GM18909 (cell line): ENCODE measurements around the gene RFTN1.

ENCODE experiments used
- ATAC-seq: cut with Tn5 transposase; IDR thresholded peaks from one replicate; pipeline ENCODE4 v1.9.1; 2021; ENCODE audit warnings: mild to moderate bottlenecking; ENCODE audit not compliant: unreplicated experiment, poor library complexity

The RFTN1 gene

GRCh38 chr3:16370872-16371740 lies 142.4 kb downstream of the RFTN1 start:
- peak; percentile 37 for ATAC-seq

- ATAC-seq: no peak
These were observed 143.0 kb downstream of the RFTN1 start for GRCh38 chr3:16370503-16370871.

GRCh38 chr3:16369885-16370284 lies 143.6 kb downstream of the RFTN1 start:
- ATAC-seq: no peak

- no peak for ATAC-seq
These were observed 144.2 kb downstream of the RFTN1 start for GRCh38 chr3:16369276-16369675.

GRCh38 chr3:16366581-16366980 lies 146.9 kb downstream of the RFTN1 start:
- no peak for ATAC-seq

GRCh38 chr3:16365491-16366128 lies 147.9 kb downstream of the RFTN1 start:
- ATAC-seq: no peak

GRCh38 chr3:16364963-16365362 lies 148.5 kb downstream of the RFTN1 start:
- ATAC-seq: no peak

GRCh38 chr3:16364323-16364722 lies 149.2 kb downstream of the RFTN1 start:
- no peak for ATAC-seq

- ATAC-seq: no peak
These were observed 149.9 kb downstream of the RFTN1 start for GRCh38 chr3:16363636-16364035.

- no peak for ATAC-seq
These were observed 150.7 kb downstream of the RFTN1 start for GRCh38 chr3:16362770-16363169.

GRCh38 chr3:16361087-16361486 lies 152.4 kb downstream of the RFTN1 start:
- ATAC-seq: no peak

GRCh38 chr3:16359331-16359730 lies 154.2 kb downstream of the RFTN1 start:
- no peak for ATAC-seq

GRCh38 chr3:16358336-16358735 lies 155.2 kb downstream of the RFTN1 start:
- ATAC-seq: no peak

- no peak for ATAC-seq
These were observed 156.0 kb downstream of the RFTN1 start for GRCh38 chr3:16357186-16358121.

- ATAC-seq: no peak
These were observed 157.7 kb downstream of the RFTN1 start for GRCh38 chr3:16355828-16356227.

- ATAC-seq: no peak
These were observed 159.2 kb downstream of the RFTN1 start for GRCh38 chr3:16354291-16354690.

GRCh38 chr3:16352428-16352827 lies 161.1 kb downstream of the RFTN1 start:
- ATAC-seq: no peak

GRCh38 chr3:16350597-16351318 lies 162.7 kb downstream of the RFTN1 start:
- no peak for ATAC-seq

GRCh38 chr3:16349986-16350596 lies 163.4 kb downstream of the RFTN1 start:
- no peak for ATAC-seq

- ATAC-seq: no peak
These were observed 166.0 kb downstream of the RFTN1 start for GRCh38 chr3:16347548-16347947.
